OCI-LY3 (cell line): ENCODE results near the gene PARD3B.

Experiments
- H2AFZ ChIP-seq: fragments of 200-600, 300-600 bp; shearing (Covaris generic); 2 replicates; pipeline ENCODE4 v1.6.0; 2014; ENCODE audit warnings: antibody characterized with exemption, low read depth, low read length
- H3K27ac ChIP-seq: fragments of 200-600, 300-600 bp; sonication (generic); 2 replicates; pipeline ENCODE4 v1.5.1; 2014; ENCODE audit warnings: mild to moderate bottlenecking, low read length, moderate library complexity, mixed read lengths
- H3K27me3 ChIP-seq: fragments of 200-600, 300-600 bp; sonication (generic); 2 replicates; pipeline ENCODE4 v1.6.1; 2014; ENCODE audit warnings: low read depth, low read length, mixed read lengths
- H3K36me3 ChIP-seq: fragments of 200-600, 300-600 bp; sonication (generic); replicated peaks from 2 replicates; pipeline ENCODE3; 2014; ENCODE audit warnings: low read depth, low read length, mixed read lengths
- H3K4me1 ChIP-seq: fragments of 300-600, 200-600 bp; sonication (generic); 2 replicates; pipeline ENCODE4 v1.6.1; 2014; ENCODE audit warnings: low read length, mixed read lengths
- H3K4me2 ChIP-seq: fragments of 200-600, 300-600 bp; sonication (generic); 2 replicates; pipeline ENCODE4 v1.6.1; 2014; ENCODE audit warnings: low read length, mixed read lengths
- H3K4me3 ChIP-seq: fragments of 300-600, 200-600 bp; sonication (generic); 2 replicates; pipeline ENCODE4 v1.5.1; 2014; ENCODE audit warnings: antibody characterized with exemption, mild to moderate bottlenecking, low read length, moderate library complexity
- H3K79me2 ChIP-seq: fragments of 300-600, 200-600 bp; shearing (Covaris generic); 2 replicates; pipeline ENCODE4 v1.6.1; 2014; ENCODE audit warnings: mild to moderate bottlenecking, low read length, mixed read lengths
- H3K9ac ChIP-seq: fragments of 300-600, 200-600 bp; shearing (Covaris generic); 2 replicates; pipeline ENCODE4 v1.6.0; 2014; ENCODE audit warnings: mild to moderate bottlenecking, low read length, moderate library complexity
- H3K9me3 ChIP-seq: fragments of 200-600, 300-600 bp; shearing (Covaris generic); 2 replicates; pipeline ENCODE4 v1.6.1; 2014; ENCODE audit warnings: low read length, mixed read lengths; ENCODE audit not compliant: insufficient read depth
- H4K20me1 ChIP-seq: fragments of 200-600, 300-600 bp; sonication (generic); 2 replicates; pipeline ENCODE4 v1.6.1; 2016; ENCODE audit warnings: low read length, mixed read lengths; ENCODE audit not compliant: insufficient read depth
- CTCF ChIP-seq: fragments of 200-600, 300-600 bp; sonication (generic); IDR thresholded peaks from 2 replicates; pipeline ENCODE4 v1.5.1; 2014; ENCODE audit warnings: antibody characterized with exemption, low read length, low read depth
- EZH2phosphoT487 ChIP-seq: fragments of 200-600 bp; shearing (Covaris generic); IDR thresholded peaks from 2 replicates; pipeline ENCODE4 v1.6.1; 2018; ENCODE audit warnings: antibody characterized with exemption, mixed run types, low read depth

The PARD3B gene

GRCh38 chr2:205145888-205146287, 600.6 kb downstream of the PARD3B start:
- Histone ChIP-seq H3K27ac (no peak overlapping the region), H3K27me3 (no peaks in the 10 kb centered on the region), H3K36me3 (no peaks in the 10 kb centered on the region), H3K4me3 (no peak overlapping the region), H3K4me1 (no peaks in the 10 kb centered on the region), H3K79me2 (no peaks in the 10 kb centered on the region), H3K9ac (no peak overlapping the region), H3K4me2 (no peak overlapping the region), H4K20me1 (no peaks in the 10 kb centered on the region), H3K9me3 (no peaks in the 10 kb centered on the region), H2AFZ (no peak overlapping the region)
- TF ChIP-seq CTCF (no peak), EZH2phosphoT487 (no peak)

- H3K36me3 ChIP-seq, result no peaks in the 10 kb centered on the region
- no peaks in the 10 kb centered on the region for H3K27me3 ChIP-seq
- H3K9ac ChIP-seq, result no peak overlapping the region
- no peaks in the 10 kb centered on the region for H3K4me1 ChIP-seq
- H3K27ac ChIP-seq, result no peak overlapping the region
- H3K9me3 ChIP-seq, result no peaks in the 10 kb centered on the region
- TF ChIP-seq CTCF, result no peak
- TF ChIP-seq EZH2phosphoT487, result no peak
- no peak overlapping the region for H3K4me3 ChIP-seq
- no peaks in the 10 kb centered on the region for H4K20me1 ChIP-seq
- no peak overlapping the region for H2AFZ ChIP-seq
- H3K4me2 ChIP-seq, result no peak overlapping the region
- H3K79me2 ChIP-seq, result no peaks in the 10 kb centered on the region
Measured at GRCh38 chr2:205148755-205149154, 603.5 kb downstream of the PARD3B start.

GRCh38 chr2:205156457-205156856, 611.2 kb downstream of the PARD3B start:
- H3K4me2 ChIP-seq, result no peak overlapping the region
- no peaks in the 10 kb centered on the region for H3K9me3 ChIP-seq
- H3K9ac ChIP-seq, result no peak overlapping the region
- TF ChIP-seq CTCF, result no peak
- no peak for TF ChIP-seq EZH2phosphoT487
- H3K27ac ChIP-seq, result no peak overlapping the region
- H3K4me1 ChIP-seq, result no peaks in the 10 kb centered on the region
- no peaks in the 10 kb centered on the region; the same call in 1 of the 2 replicates for H3K27me3 ChIP-seq
- no peak overlapping the region for H3K4me3 ChIP-seq
- H4K20me1 ChIP-seq, result no peaks in the 10 kb centered on the region
- no peak overlapping the region for H2AFZ ChIP-seq
- no peaks in the 10 kb centered on the region for H3K36me3 ChIP-seq
- H3K79me2 ChIP-seq, result no peaks in the 10 kb centered on the region

- H3K9ac ChIP-seq, result no peak overlapping the region
- H3K36me3 ChIP-seq, result no peaks in the 10 kb centered on the region
- TF ChIP-seq CTCF, result no peak
- no peak for TF ChIP-seq EZH2phosphoT487
- no peaks in the 10 kb centered on the region for H4K20me1 ChIP-seq
- no peak overlapping the region for H2AFZ ChIP-seq
- no peaks in the 10 kb centered on the region for H3K79me2 ChIP-seq
- H3K4me2 ChIP-seq, result no peak overlapping the region
- no peaks in the 10 kb centered on the region for H3K4me1 ChIP-seq
- H3K4me3 ChIP-seq, result no peak overlapping the region
- no peak overlapping the region for H3K27ac ChIP-seq
- no peaks in the 10 kb centered on the region for H3K9me3 ChIP-seq
- H3K27me3 ChIP-seq, result no peaks in the 10 kb centered on the region; the same call in 1 of the 2 replicates
Measured at GRCh38 chr2:205158404-205158803, 613.1 kb downstream of the PARD3B start.
